GM19193 (cell line): ENCODE measurements around the gene PSMD6.

ENCODE experiments used
- POLR2A ChIP-seq: IDR thresholded peaks from 4 replicates; pipeline ENCODE4 v1.6.1; 2011; ENCODE audit not compliant: insufficient read depth, insufficient read length; ENCODE audit errors: extremely low read depth

Gene PSMD6

GRCh38 chr3:64003589-64003988 lies 19.7 kb downstream of the PSMD6 start:
- TF ChIP-seq POLR2A = no peak

- no peak for TF ChIP-seq POLR2A
These were observed 21.1 kb downstream of the PSMD6 start for GRCh38 chr3:64002233-64002632.

DNA sequence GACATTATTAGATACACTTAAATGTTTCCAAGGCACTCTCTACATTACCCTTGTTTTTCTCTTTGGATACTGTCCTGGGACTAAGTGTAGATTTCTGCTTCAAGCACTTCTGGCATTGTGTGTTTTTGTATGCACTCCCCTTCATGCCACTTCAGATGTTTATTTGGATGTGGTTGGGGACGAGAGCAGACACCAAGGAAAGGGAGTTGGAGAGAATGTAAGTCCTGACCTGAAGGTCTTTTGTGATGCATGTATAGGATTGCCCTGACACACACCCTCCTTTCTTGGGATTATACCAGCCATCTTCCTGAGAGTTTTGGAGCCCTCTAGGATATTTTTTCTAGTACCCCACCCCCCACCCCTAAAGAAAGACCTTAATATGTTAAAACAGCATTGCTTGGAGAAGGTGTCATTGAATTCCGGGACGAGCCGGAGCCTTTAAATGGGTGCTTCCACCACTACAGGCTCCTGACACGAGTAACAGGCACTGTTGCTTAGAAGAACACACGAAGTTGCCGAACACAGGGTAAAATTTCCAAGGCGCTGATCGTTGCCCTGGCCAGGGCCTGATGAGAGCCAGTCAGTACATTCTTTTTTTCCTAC lies 22.7 kb downstream of the PSMD6 start:
- TF ChIP-seq POLR2A = no peak

- TF ChIP-seq POLR2A = no peak
These were observed 24.2 kb downstream of the PSMD6 start for GRCh38 chr3:63998852-63999754.

DNA sequence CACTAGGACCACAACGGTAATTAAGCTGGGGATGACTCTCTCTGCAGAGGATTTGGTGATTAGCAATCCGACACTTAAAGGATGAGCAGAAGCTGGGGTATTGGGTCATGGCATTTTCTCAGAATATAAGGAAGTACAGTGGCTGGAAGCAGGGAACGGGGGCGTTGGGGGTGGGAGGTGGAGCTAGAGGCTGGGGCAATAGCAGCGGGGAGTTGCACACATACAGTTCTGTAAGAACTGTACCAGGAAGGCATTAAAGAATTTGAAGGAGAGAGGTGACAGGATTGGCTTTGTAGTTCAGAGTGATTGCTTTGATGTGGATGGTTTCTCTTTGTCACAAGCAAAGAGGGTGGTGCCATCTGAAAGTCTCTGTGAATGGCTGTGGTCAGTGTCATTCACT lies 28.2 kb downstream of the PSMD6 start:
- no peak for TF ChIP-seq POLR2A

DNA sequence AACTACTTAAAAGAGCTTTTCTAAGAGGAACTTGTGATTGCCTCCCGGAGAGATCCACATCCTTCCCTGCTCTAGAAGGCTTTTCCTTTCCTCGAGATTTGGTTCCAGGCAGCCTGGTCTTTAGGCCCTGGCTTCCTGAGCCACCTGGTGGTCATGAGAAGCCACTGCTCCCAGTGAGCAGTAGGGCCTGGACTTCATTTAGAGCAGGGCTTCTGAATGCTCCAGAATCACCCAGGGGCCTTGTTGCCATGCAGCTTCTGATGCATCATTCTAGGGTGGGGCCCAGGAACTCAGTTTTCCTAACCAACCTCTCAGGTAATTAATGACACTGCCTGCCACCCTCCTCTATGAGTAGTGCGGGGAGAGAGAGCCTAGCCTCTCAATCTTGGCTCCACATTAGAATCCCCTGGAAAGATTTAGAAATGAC lies 29.6 kb downstream of the PSMD6 start:
- TF ChIP-seq POLR2A = no peak

DNA sequence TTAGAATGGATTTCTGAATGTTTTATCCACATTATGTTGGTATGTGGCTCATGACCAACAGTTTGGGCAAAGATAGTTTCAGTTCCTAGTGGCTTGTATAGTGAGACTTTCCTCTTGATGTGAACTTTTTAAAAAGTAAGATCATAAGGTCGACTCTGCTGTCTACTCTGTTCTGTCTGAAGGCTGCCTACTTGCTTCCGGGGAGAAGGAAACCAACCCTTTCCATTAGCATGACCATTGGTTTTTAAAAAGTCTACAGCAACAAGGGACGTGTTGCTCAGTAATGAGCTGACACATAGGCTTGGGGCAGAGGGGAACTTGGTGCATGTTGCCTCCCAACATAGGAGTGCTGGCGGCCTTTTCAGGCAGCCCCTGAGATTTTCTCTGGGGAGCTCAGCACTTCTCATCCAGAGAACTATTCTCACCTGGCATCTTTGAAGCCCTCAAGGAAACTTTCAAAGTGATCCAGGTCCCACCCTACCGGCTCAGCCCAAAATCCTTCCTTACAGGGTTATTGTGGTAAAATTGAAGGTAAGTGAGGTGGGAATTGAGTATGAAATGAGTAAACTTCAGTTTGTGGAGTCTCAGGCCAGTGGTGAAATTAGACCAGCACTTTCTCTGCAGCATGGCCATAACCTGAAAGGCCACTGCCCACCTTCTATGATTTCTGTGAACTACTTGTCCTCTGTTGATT lies 30.6 kb downstream of the PSMD6 start:
- no peak for TF ChIP-seq POLR2A

DNA sequence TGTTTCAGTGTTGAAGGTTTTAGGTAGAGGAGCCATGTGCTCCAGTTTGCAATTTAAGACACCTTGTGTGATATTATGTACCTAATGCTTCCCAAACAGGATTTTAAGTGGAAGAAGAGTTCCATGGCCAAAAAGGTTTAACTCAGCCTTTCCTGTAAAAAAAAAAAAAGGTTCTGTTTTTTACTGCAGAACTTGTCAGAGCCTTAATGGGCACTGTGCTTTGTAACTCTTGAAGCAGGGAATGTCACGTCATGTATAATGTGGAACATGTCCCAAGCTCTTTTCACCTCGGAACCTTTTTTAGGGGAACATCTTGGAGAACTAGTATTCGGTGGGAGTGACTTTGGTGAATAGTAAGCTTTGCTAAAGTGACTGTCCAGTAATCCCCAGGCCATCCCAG lies 31.6 kb downstream of the PSMD6 start:
- no peak for TF ChIP-seq POLR2A

DNA sequence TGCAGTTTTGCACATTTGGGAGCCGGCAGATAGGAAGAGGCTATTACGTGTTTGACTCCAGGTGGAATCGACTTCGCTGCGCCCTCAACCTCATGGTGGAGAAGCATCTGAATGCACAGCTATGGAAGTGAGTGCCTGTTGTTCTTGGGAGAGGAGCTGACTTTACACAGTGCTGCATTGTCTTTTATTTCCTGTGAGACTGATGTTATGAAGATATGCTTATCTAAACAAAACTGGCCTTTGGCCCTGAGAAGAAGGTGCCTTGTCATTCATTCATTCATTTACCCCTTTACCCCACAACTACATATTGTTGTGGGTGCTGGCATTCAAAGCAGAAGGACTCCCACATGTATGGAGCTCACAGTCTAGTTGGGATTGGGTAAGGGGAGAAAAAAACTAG lies 32.6 kb downstream of the PSMD6 start:
- TF ChIP-seq POLR2A = no peak

GRCh38 chr3:63990204-63990603 lies 33.1 kb downstream of the PSMD6 start:
- no peak for TF ChIP-seq POLR2A

GRCh38 chr3:63988943-63989342 lies 34.4 kb downstream of the PSMD6 start:
- no peak for TF ChIP-seq POLR2A

GRCh38 chr3:63986831-63987230 lies 36.5 kb downstream of the PSMD6 start:
- no peak for TF ChIP-seq POLR2A

DNA sequence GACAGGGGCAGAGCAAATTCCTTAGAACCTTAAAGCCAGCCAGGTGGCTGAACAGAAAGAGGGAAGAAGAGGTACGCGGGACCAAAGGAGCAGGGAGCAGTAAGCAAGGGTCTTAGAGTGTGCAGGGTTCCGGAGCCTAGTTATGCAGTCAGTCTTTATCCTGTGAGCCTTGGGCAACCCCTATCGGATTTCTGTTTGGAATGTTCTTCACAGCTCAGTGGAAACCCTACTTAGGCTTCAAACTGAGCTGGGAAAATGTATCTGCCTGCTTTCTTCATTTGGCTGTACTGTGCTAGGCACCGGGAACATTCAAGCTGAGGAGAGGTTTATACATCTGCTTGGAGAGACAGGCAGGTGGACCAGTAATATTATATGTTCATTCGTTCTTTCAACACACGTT lies 37.1 kb downstream of the PSMD6 start:
- TF ChIP-seq POLR2A = no peak

DNA sequence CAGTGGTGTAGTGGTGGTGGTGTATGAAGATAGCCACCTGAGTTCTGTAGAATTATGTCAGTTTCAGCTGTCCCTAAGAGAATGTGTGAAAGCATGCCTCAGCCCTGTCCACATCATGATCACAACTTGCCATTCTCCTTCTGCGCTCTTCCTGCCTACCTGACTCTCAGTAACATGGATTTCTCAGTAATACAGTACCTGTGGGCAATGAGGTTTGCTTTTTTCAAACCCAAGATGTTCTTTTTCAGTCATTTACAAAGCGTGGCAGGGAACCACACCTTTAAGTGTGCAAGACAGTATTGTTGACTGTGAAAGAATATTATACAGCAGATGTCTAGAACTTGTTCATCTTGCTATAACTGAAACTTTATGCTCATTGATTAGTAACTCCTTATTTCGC lies 38.9 kb downstream of the PSMD6 start:
- no peak for TF ChIP-seq POLR2A

- TF ChIP-seq POLR2A = no peak
These were observed 41.3 kb downstream of the PSMD6 start for GRCh38 chr3:63981980-63982379.
